ENCODE data around the gene SRBD1. TPM values are rescaled to one million over a fixed set of nuclear protein-coding genes. Genes with fewer than 3 reads are reported as not detected.

The SRBD1 gene
- total and polyA plus RNA-seq, 9 donors: 4.8 to 34.8 (median 15.9) TPM

- no peaks in the 10 kb centered on the region for H3K9me3 ChIP-seq
- H3K27ac ChIP-seq: no peak overlapping the region
- no peaks in the 10 kb centered on the region for H3K4me1 ChIP-seq (ENCODE audit: insufficient read depth)
- intact Hi-C loops (cut with DNase I): no loop called here
- H3K36me3 ChIP-seq: no peaks in the 10 kb centered on the region
- no peak overlapping the region for H3K4me3 ChIP-seq
- TF ChIP-seq CTCF (IDR thresholded peaks at IDR 0.05): no peak
- TF ChIP-seq EP300 (IDR thresholded peaks at IDR 0.05): no peak
- no peak for TF ChIP-seq POLR2A (IDR thresholded peaks at IDR 0.05)
- DNase-seq: no peak
- WGBS, 3 donors: 93 to 98% (median 98%) methylated on average over 3 of the region's 3 CpGs
- no peaks in the 10 kb centered on the region for H3K27me3 ChIP-seq
Measured at GRCh38 chr2:45532181-45532580, 78.9 kb downstream of the SRBD1 start.

GRCh38 chr2:45524016-45524415 lies 87.1 kb downstream of the SRBD1 start:
- Histone ChIP-seq H3K4me3 (no peak overlapping the region), H3K4me1 (ENCODE audit: insufficient read depth) (no peaks in the 10 kb centered on the region), H3K9me3 (no peaks in the 10 kb centered on the region), H3K27ac (no peak overlapping the region), H3K36me3 (no peaks in the 10 kb centered on the region), H3K27me3 (no peaks in the 10 kb centered on the region)
- 98 to 99% (median 99%) methylated on average over 1 of the region's 1 CpG for WGBS, 3 donors
- DNase-seq: no peak
- TF ChIP-seq POLR2A (IDR thresholded peaks at IDR 0.05) (no peak), CTCF (IDR thresholded peaks at IDR 0.05) (no peak), EP300 (IDR thresholded peaks at IDR 0.05) (no peak)
- intact Hi-C loops (cut with DNase I): no loop called here

- intact Hi-C loops (cut with DNase I): no loop called here
- 68 to 78% (median 72%) methylated on average over 2 of the region's 2 CpGs for WGBS, 3 donors
- no peak for TF ChIP-seq CTCF (IDR thresholded peaks at IDR 0.05)
- TF ChIP-seq POLR2A (IDR thresholded peaks at IDR 0.05): no peak
- TF ChIP-seq EP300 (IDR thresholded peaks at IDR 0.05): no peak
Measured at GRCh38 chr2:45518546-45518945, 92.5 kb downstream of the SRBD1 start.

GRCh38 chr2:45510701-45511420 lies 100.2 kb downstream of the SRBD1 start:
- H3K27me3 ChIP-seq: no peaks in the 10 kb centered on the region
- no peaks in the 10 kb centered on the region for H3K36me3 ChIP-seq
- WGBS, 3 donors: 57 to 86% (median 68%) methylated on average over 9 of the region's 9 CpGs
- no peak overlapping the region for H3K4me3 ChIP-seq
- intact Hi-C loops (cut with DNase I): no loop called here
- no peak for TF ChIP-seq CTCF (IDR thresholded peaks at IDR 0.05)
- no peak for TF ChIP-seq POLR2A (IDR thresholded peaks at IDR 0.05)
- TF ChIP-seq EP300 (IDR thresholded peaks at IDR 0.05): no peak
- no peak for DNase-seq
- H3K27ac ChIP-seq: no peak overlapping the region
- H3K9me3 ChIP-seq: no peaks in the 10 kb centered on the region
- no peaks in the 10 kb centered on the region for H3K4me1 ChIP-seq (ENCODE audit: insufficient read depth)

More at GRCh38 chr2:45518546-45518945, 92.5 kb downstream of the SRBD1 start:
- no peaks in the 10 kb centered on the region for H3K4me1 ChIP-seq (ENCODE audit: insufficient read depth)
- no peaks in the 10 kb centered on the region for H3K9me3 ChIP-seq
- H3K4me3 ChIP-seq: no peak overlapping the region
- no peak for DNase-seq
- no peaks in the 10 kb centered on the region for H3K27me3 ChIP-seq
- no peak overlapping the region for H3K27ac ChIP-seq
- H3K36me3 ChIP-seq: no peaks in the 10 kb centered on the region
